ENCODE results near the gene MT1F.
A peak's percentile ranks its signal among the peaks of the same experiment; 100 is the strongest.

MT1F gene

GRCh38 chr16:56679078-56679730 lies 21.4 kb downstream of the MT1F start:
- peaks cover 5% of the 10 kb centered on the region for H3K4me1 ChIP-seq (ENCODE audit: control insufficient read depth, low read depth, low read length)
- no peaks in the 10 kb centered on the region for H3K79me2 ChIP-seq (ENCODE audit: control insufficient read depth, insufficient read depth, low read length)
- no peak overlapping the region for H2BK120ac ChIP-seq (ENCODE audit: low read depth, low read length)
- no peak overlapping the region for H3K56ac ChIP-seq (ENCODE audit: low read length)
- H3K18ac ChIP-seq (ENCODE audit: low read length): no peak overlapping the region
- H3K27me3 ChIP-seq (ENCODE audit: insufficient read depth, low read length, poor library complexity): no peaks in the 10 kb centered on the region
- no peak overlapping the region for H4K5ac ChIP-seq (ENCODE audit: low read length)
- H2BK15ac ChIP-seq (replicated peaks; ENCODE audit: low read depth): no peak overlapping the region
- H3K23ac ChIP-seq (ENCODE audit: low read length): no peak overlapping the region
- no peaks in the 10 kb centered on the region for H3K36me3 ChIP-seq (ENCODE audit: control insufficient read depth, insufficient read depth, low read length)
- H3K27ac ChIP-seq (ENCODE audit: low read depth, low read length): no peak overlapping the region
- no peaks in the 10 kb centered on the region for H3K79me1 ChIP-seq (ENCODE audit: low read length)
- H4K8ac ChIP-seq (ENCODE audit: low read depth, low read length): no peak overlapping the region
- no peak overlapping the region for H2BK5ac ChIP-seq (ENCODE audit: low read length)
- no peak overlapping the region for H3K4ac ChIP-seq (ENCODE audit: low read depth, low read length)
- H2AK5ac ChIP-seq (ENCODE audit: low read length): no peak overlapping the region
- no peak for DNase-seq
- no peak overlapping the region for H3K9ac ChIP-seq (ENCODE audit: low read length)
- no peak overlapping the region for H3K4me3 ChIP-seq (ENCODE audit: low read length)
- H3K4me2 ChIP-seq (ENCODE audit: low read length): no peak overlapping the region
- WGBS (ENCODE audit: extremely low coverage, insufficient coverage, low lambda C conversion rate): no CpG with 5 or more reads among the region's 3 CpGs

GRCh38 chr16:56679818-56680217 lies 22.1 kb downstream of the MT1F start:
- no peaks in the 10 kb centered on the region for H3K79me1 ChIP-seq (ENCODE audit: low read length)
- no CpG with 5 or more reads among the region's 6 CpGs for WGBS (ENCODE audit: extremely low coverage, insufficient coverage, low lambda C conversion rate)
- no peak overlapping the region for H3K9ac ChIP-seq (ENCODE audit: low read length)
- H2AK5ac ChIP-seq (ENCODE audit: low read length): no peak overlapping the region
- no peak overlapping the region for H2BK15ac ChIP-seq (replicated peaks; ENCODE audit: low read depth)
- no peak overlapping the region for H3K23ac ChIP-seq (ENCODE audit: low read length)
- H2BK5ac ChIP-seq (ENCODE audit: low read length): no peak overlapping the region
- peaks cover 5% of the 10 kb centered on the region for H3K4me1 ChIP-seq (ENCODE audit: control insufficient read depth, low read depth, low read length)
- H3K36me3 ChIP-seq (ENCODE audit: control insufficient read depth, insufficient read depth, low read length): no peaks in the 10 kb centered on the region
- H3K4me2 ChIP-seq (ENCODE audit: low read length): no peak overlapping the region
- H3K18ac ChIP-seq (ENCODE audit: low read length): no peak overlapping the region
- no peak overlapping the region for H4K5ac ChIP-seq (ENCODE audit: low read length)
- H3K27me3 ChIP-seq (ENCODE audit: insufficient read depth, low read length, poor library complexity): no peaks in the 10 kb centered on the region
- no peak overlapping the region for H4K8ac ChIP-seq (ENCODE audit: low read depth, low read length)
- H3K4ac ChIP-seq (ENCODE audit: low read depth, low read length): no peak overlapping the region
- H2BK120ac ChIP-seq (ENCODE audit: low read depth, low read length): no peak overlapping the region
- no peak overlapping the region for H3K4me3 ChIP-seq (ENCODE audit: low read length)
- no peak overlapping the region for H3K56ac ChIP-seq (ENCODE audit: low read length)
- no peak for DNase-seq
- no peak overlapping the region for H3K27ac ChIP-seq (ENCODE audit: low read depth, low read length)
- no peaks in the 10 kb centered on the region for H3K79me2 ChIP-seq (ENCODE audit: control insufficient read depth, insufficient read depth, low read length)

GRCh38 chr16:56681939-56682702 lies 24.4 kb downstream of the MT1F start, which contains the start of gene MT1X:
Gene MT1X (plus strand): TSS chr16:56682470. CDS start chr16:56682541, 71 bp downstream.
- Histone ChIP-seq H3K27ac (ENCODE audit: low read depth, low read length) (no peak within 1 kb of the TSS), H2BK120ac (ENCODE audit: low read depth, low read length) (no peak within 1 kb of the TSS), H3K4me2 (ENCODE audit: low read length) (peak within 1 kb of the TSS; percentile 89), H3K4me1 (ENCODE audit: control insufficient read depth, low read depth, low read length) (peaks cover 5% of the 10 kb centered on the region), H2BK15ac (replicated peaks; ENCODE audit: low read depth) (no peak within 1 kb of the TSS), H4K5ac (ENCODE audit: low read length) (no peak within 1 kb of the TSS), H3K79me2 (ENCODE audit: control insufficient read depth, insufficient read depth, low read length) (no peaks in the 10 kb centered on the region), H3K27me3 (ENCODE audit: insufficient read depth, low read length, poor library complexity) (no peaks in the 10 kb centered on the region), H3K4ac (ENCODE audit: low read depth, low read length) (no peak within 1 kb of the TSS), H3K23ac (ENCODE audit: low read length) (peak within 1 kb of the TSS; percentile 99), H3K4me3 (ENCODE audit: low read length) (peak within 1 kb of the TSS; percentile 59), H3K79me1 (ENCODE audit: low read length) (no peaks in the 10 kb centered on the region), H2BK5ac (ENCODE audit: low read length) (peak within 1 kb of the TSS; percentile 43), H3K18ac (ENCODE audit: low read length) (no peak within 1 kb of the TSS), H4K8ac (ENCODE audit: low read depth, low read length) (no peak within 1 kb of the TSS), H3K56ac (ENCODE audit: low read length) (peak within 1 kb of the TSS; percentile 90), H3K36me3 (ENCODE audit: control insufficient read depth, insufficient read depth, low read length) (no peaks in the 10 kb centered on the region), H2AK5ac (ENCODE audit: low read length) (peak within 1 kb of the TSS; percentile 48), H3K9ac (ENCODE audit: low read length) (peak within 1 kb of the TSS; percentile 91)
- DNase-seq: peak; percentile 91
- no CpG with 5 or more reads among the region's 49 CpGs for WGBS (ENCODE audit: extremely low coverage, insufficient coverage, low lambda C conversion rate)

GRCh38 chr16:56682703-56683397 lies 25.1 kb downstream of the MT1F start:
- H3K4me1 ChIP-seq (ENCODE audit: control insufficient read depth, low read depth, low read length): peaks cover 5% of the 10 kb centered on the region
- peak overlapping the region; percentile 99 for H3K23ac ChIP-seq (ENCODE audit: low read length)
- no peak overlapping the region for H4K8ac ChIP-seq (ENCODE audit: low read depth, low read length)
- H3K4me2 ChIP-seq (ENCODE audit: low read length): peak overlapping the region; percentile 89
- no peak for DNase-seq
- H4K5ac ChIP-seq (ENCODE audit: low read length): no peak overlapping the region
- H3K9ac ChIP-seq (ENCODE audit: low read length): peak overlapping the region; percentile 91
- no CpG with 5 or more reads among the region's 8 CpGs for WGBS (ENCODE audit: extremely low coverage, insufficient coverage, low lambda C conversion rate)
- H2BK120ac ChIP-seq (ENCODE audit: low read depth, low read length): no peak overlapping the region
- no peaks in the 10 kb centered on the region for H3K36me3 ChIP-seq (ENCODE audit: control insufficient read depth, insufficient read depth, low read length)
- H3K79me2 ChIP-seq (ENCODE audit: control insufficient read depth, insufficient read depth, low read length): no peaks in the 10 kb centered on the region
- H3K18ac ChIP-seq (ENCODE audit: low read length): no peak overlapping the region
- no peak overlapping the region for H2BK15ac ChIP-seq (replicated peaks; ENCODE audit: low read depth)
- H2BK5ac ChIP-seq (ENCODE audit: low read length): peak overlapping the region; percentile 43
- peak overlapping the region; percentile 59 for H3K4me3 ChIP-seq (ENCODE audit: low read length)
- peak overlapping the region; percentile 90 for H3K56ac ChIP-seq (ENCODE audit: low read length)
- H3K79me1 ChIP-seq (ENCODE audit: low read length): no peaks in the 10 kb centered on the region
- no peak overlapping the region for H3K27ac ChIP-seq (ENCODE audit: low read depth, low read length)
- no peak overlapping the region for H3K4ac ChIP-seq (ENCODE audit: low read depth, low read length)
- no peaks in the 10 kb centered on the region for H3K27me3 ChIP-seq (ENCODE audit: insufficient read depth, low read length, poor library complexity)
- H2AK5ac ChIP-seq (ENCODE audit: low read length): peak overlapping the region; percentile 48

- no peak for DNase-seq
- Histone ChIP-seq H3K18ac (ENCODE audit: low read length) (no peak overlapping the region), H2BK120ac (ENCODE audit: low read depth, low read length) (no peak overlapping the region), H3K27me3 (ENCODE audit: insufficient read depth, low read length, poor library complexity) (no peaks in the 10 kb centered on the region), H3K4me2 (ENCODE audit: low read length) (no peak overlapping the region), H3K79me2 (ENCODE audit: control insufficient read depth, insufficient read depth, low read length) (no peaks in the 10 kb centered on the region), H3K4me3 (ENCODE audit: low read length) (no peak overlapping the region), H4K8ac (ENCODE audit: low read depth, low read length) (no peak overlapping the region), H2AK5ac (ENCODE audit: low read length) (no peak overlapping the region), H3K79me1 (ENCODE audit: low read length) (no peaks in the 10 kb centered on the region), H4K5ac (ENCODE audit: low read length) (no peak overlapping the region), H3K23ac (ENCODE audit: low read length) (no peak overlapping the region), H2BK5ac (ENCODE audit: low read length) (no peak overlapping the region), H2BK15ac (replicated peaks; ENCODE audit: low read depth) (no peak overlapping the region), H3K56ac (ENCODE audit: low read length) (no peak overlapping the region), H3K4ac (ENCODE audit: low read depth, low read length) (no peak overlapping the region), H3K9ac (ENCODE audit: low read length) (peak overlapping the region; percentile 22), H3K27ac (ENCODE audit: low read depth, low read length) (no peak overlapping the region), H3K4me1 (ENCODE audit: control insufficient read depth, low read depth, low read length) (peaks cover 5% of the 10 kb centered on the region), H3K36me3 (ENCODE audit: control insufficient read depth, insufficient read depth, low read length) (no peaks in the 10 kb centered on the region)
- WGBS (ENCODE audit: extremely low coverage, insufficient coverage, low lambda C conversion rate): no CpG with 5 or more reads among the region's 5 CpGs
Measured at GRCh38 chr16:56683424-56684172, 25.8 kb downstream of the MT1F start.

All from mesendoderm (in vitro differentiated cells).